IPS-20b (cell line): ENCODE results near the gene CLIC6.

Experiments used
- H3K27ac ChIP-seq: one replicate; pipeline ENCODE4 v1.5.1; 2013; ENCODE audit warnings: low read length
- H3K27me3 ChIP-seq: 2 replicates; pipeline ENCODE4 v1.6.1; 2013; ENCODE audit warnings: mild to moderate bottlenecking, low read length, inconsistent platforms; ENCODE audit not compliant: insufficient read depth
- H3K36me3 ChIP-seq: 2 replicates; pipeline ENCODE4 v1.6.1; 2013; ENCODE audit warnings: low read depth, mild to moderate bottlenecking, inconsistent platforms, low read length, moderate library complexity; ENCODE audit not compliant: insufficient read depth
- H3K4me1 ChIP-seq: 2 replicates; pipeline ENCODE4 v1.6.1; 2013; ENCODE audit warnings: mild to moderate bottlenecking, control low read depth, inconsistent platforms, low read length, moderate library complexity; ENCODE audit not compliant: insufficient read depth
- H3K4me3 ChIP-seq: 2 replicates; pipeline ENCODE4 v1.5.1; 2013; ENCODE audit warnings: mild to moderate bottlenecking, low read length, inconsistent platforms
- H3K9ac ChIP-seq: 2 replicates; pipeline ENCODE4 v1.6.1; 2013; ENCODE audit warnings: low read depth, mild to moderate bottlenecking, inconsistent platforms, low read length, moderate library complexity
- H3K9me3 ChIP-seq: 2 replicates; pipeline ENCODE4 v1.6.1; 2013; ENCODE audit warnings: mild to moderate bottlenecking, low read depth, low read length, inconsistent platforms; ENCODE audit not compliant: insufficient read depth

The CLIC6 gene

GRCh38 chr21:34733852-34734251 lies 65.1 kb downstream of the CLIC6 start:
- H3K9ac ChIP-seq: no peak overlapping the region
- no peak overlapping the region for H3K27ac ChIP-seq
- no peaks in the 10 kb centered on the region for H3K27me3 ChIP-seq
- H3K4me3 ChIP-seq: no peak overlapping the region
- no peaks in the 10 kb centered on the region for H3K4me1 ChIP-seq
- no peaks in the 10 kb centered on the region for H3K9me3 ChIP-seq
- no peaks in the 10 kb centered on the region for H3K36me3 ChIP-seq

GRCh38 chr21:34734696-34735095 lies 65.9 kb downstream of the CLIC6 start:
- Histone ChIP-seq H3K27me3 (no peaks in the 10 kb centered on the region), H3K4me3 (no peak overlapping the region), H3K9ac (no peak overlapping the region), H3K36me3 (no peaks in the 10 kb centered on the region), H3K9me3 (no peaks in the 10 kb centered on the region), H3K4me1 (no peaks in the 10 kb centered on the region), H3K27ac (no peak overlapping the region)

GRCh38 chr21:34736116-34736874 lies 67.5 kb downstream of the CLIC6 start:
- Histone ChIP-seq H3K9ac (no peak overlapping the region), H3K27ac (no peak overlapping the region), H3K4me1 (no peaks in the 10 kb centered on the region), H3K4me3 (no peak overlapping the region), H3K27me3 (no peaks in the 10 kb centered on the region), H3K9me3 (no peaks in the 10 kb centered on the region), H3K36me3 (no peaks in the 10 kb centered on the region)

- Histone ChIP-seq H3K27ac (no peak overlapping the region), H3K27me3 (no peaks in the 10 kb centered on the region), H3K4me1 (no peaks in the 10 kb centered on the region), H3K9me3 (no peaks in the 10 kb centered on the region), H3K36me3 (no peaks in the 10 kb centered on the region), H3K9ac (no peak overlapping the region), H3K4me3 (no peak overlapping the region)
These were observed 68.3 kb downstream of the CLIC6 start for GRCh38 chr21:34737115-34737514.

GRCh38 chr21:34740198-34740597 lies 71.4 kb downstream of the CLIC6 start:
- Histone ChIP-seq H3K36me3 (no peaks in the 10 kb centered on the region), H3K9me3 (no peaks in the 10 kb centered on the region), H3K9ac (no peak overlapping the region), H3K4me1 (no peaks in the 10 kb centered on the region), H3K4me3 (no peak overlapping the region), H3K27me3 (no peaks in the 10 kb centered on the region), H3K27ac (no peak overlapping the region)

GRCh38 chr21:34743285-34743684 lies 74.5 kb downstream of the CLIC6 start:
- Histone ChIP-seq H3K27me3 (no peaks in the 10 kb centered on the region), H3K9me3 (no peaks in the 10 kb centered on the region), H3K4me1 (no peaks in the 10 kb centered on the region), H3K27ac (no peak overlapping the region), H3K4me3 (no peak overlapping the region), H3K9ac (no peak overlapping the region), H3K36me3 (no peaks in the 10 kb centered on the region)

- Histone ChIP-seq H3K27me3 (no peaks in the 10 kb centered on the region), H3K9me3 (no peaks in the 10 kb centered on the region), H3K4me3 (no peak overlapping the region), H3K4me1 (no peaks in the 10 kb centered on the region), H3K36me3 (no peaks in the 10 kb centered on the region), H3K27ac (no peak overlapping the region), H3K9ac (no peak overlapping the region)
These were observed 75.0 kb downstream of the CLIC6 start for GRCh38 chr21:34743831-34744230.

- H3K9ac ChIP-seq: no peak overlapping the region
- no peak overlapping the region for H3K27ac ChIP-seq
- no peaks in the 10 kb centered on the region for H3K36me3 ChIP-seq
These were observed 76.0 kb downstream of the CLIC6 start for GRCh38 chr21:34744801-34745200.

GRCh38 chr21:34745557-34746255 lies 76.9 kb downstream of the CLIC6 start:
- H3K36me3 ChIP-seq: no peaks in the 10 kb centered on the region
- no peaks in the 10 kb centered on the region for H3K4me1 ChIP-seq
- H3K27me3 ChIP-seq: no peaks in the 10 kb centered on the region
- H3K27ac ChIP-seq: no peak overlapping the region
- no peak overlapping the region for H3K4me3 ChIP-seq
- H3K9me3 ChIP-seq: no peaks in the 10 kb centered on the region
- no peak overlapping the region for H3K9ac ChIP-seq

More at GRCh38 chr21:34744801-34745200, 76.0 kb downstream of the CLIC6 start:
- Histone ChIP-seq H3K9me3 (no peaks in the 10 kb centered on the region), H3K4me3 (no peak overlapping the region), H3K27me3 (no peaks in the 10 kb centered on the region), H3K4me1 (no peaks in the 10 kb centered on the region)

GRCh38 chr21:34748862-34749261 lies 80.1 kb downstream of the CLIC6 start:
- H3K36me3 ChIP-seq: no peaks in the 10 kb centered on the region
- no peak overlapping the region for H3K4me3 ChIP-seq
- no peaks in the 10 kb centered on the region for H3K9me3 ChIP-seq
- no peaks in the 10 kb centered on the region for H3K4me1 ChIP-seq
- H3K27ac ChIP-seq: no peak overlapping the region
- H3K9ac ChIP-seq: no peak overlapping the region
- H3K27me3 ChIP-seq: no peaks in the 10 kb centered on the region

GRCh38 chr21:34754690-34755647 lies 86.2 kb downstream of the CLIC6 start:
- H3K27me3 ChIP-seq: no peaks in the 10 kb centered on the region
- no peaks in the 10 kb centered on the region for H3K4me1 ChIP-seq
- no peak overlapping the region for H3K27ac ChIP-seq
- no peaks in the 10 kb centered on the region for H3K9me3 ChIP-seq
- H3K4me3 ChIP-seq: no peak overlapping the region
- H3K36me3 ChIP-seq: no peaks in the 10 kb centered on the region
- H3K9ac ChIP-seq: no peak overlapping the region
